GM21381 (cell line): ENCODE measurements around the gene GTPBP6.
"Not testable (repeated sequence)": the region's sequence is repeated elsewhere in the genome, so short reads cannot be mapped to it uniquely, and the experiment has no call there.

Source experiments
- ATAC-seq: cut with Tn5 transposase; IDR thresholded peaks from one replicate; pipeline ENCODE4 v1.9.1; 2021; ENCODE audit warnings: mild to moderate bottlenecking, moderate library complexity; ENCODE audit not compliant: unreplicated experiment

Gene GTPBP6

DNA sequence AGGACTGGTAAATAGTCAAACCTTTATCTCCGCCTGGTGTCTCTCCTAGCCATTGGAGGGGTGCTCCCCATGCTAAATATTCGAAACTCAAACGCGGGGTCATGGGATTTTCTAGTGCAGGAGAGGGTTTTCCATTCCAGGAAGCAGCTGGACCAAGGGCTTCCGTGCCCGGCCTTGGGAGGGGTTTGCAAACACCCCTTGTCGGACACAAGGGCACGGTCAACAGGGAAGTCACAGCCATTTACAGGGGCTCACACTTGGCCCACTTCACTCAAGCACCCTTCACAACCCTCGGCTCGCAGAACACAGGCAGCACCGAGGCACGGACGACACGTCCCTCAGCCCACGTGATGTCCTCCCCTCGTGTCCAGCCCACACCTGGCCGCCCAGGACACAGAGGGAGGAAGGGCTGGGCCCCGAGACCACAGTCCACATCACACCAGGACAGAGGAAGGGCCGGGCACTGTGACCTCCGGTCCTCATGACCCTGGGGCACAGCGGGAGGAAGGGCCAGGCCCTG lies 47.7 kb downstream of the GTPBP6 start:
- no peak for ATAC-seq

DNA sequence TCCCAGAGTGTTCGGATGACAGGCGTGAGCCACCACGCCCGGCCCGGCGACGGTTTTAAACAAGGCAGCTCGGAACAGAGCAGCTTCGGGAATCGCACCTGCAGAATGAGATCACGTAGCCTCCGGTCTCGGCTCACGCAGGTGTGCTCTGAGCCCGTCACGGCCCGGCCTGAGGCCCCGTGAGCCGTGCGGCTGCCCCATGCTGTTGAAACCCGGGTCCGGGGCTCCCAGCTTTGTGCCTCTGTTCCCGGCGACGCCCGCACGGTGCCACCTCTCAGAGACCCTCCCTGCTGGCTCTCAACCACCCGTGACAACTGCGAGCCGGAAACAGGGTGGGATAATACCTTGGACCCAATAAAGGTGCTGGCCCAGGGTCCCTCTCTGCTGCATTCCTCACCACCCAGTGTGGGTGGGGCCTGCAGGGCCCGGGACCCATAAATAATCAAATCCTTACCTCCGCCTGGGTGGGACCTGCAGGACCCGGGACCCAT lies 50.8 kb downstream of the GTPBP6 start:
- no peak for ATAC-seq

GRCh38 chrX:265502-265901 lies 53.1 kb downstream of the GTPBP6 start:
- ATAC-seq, result no peak

DNA sequence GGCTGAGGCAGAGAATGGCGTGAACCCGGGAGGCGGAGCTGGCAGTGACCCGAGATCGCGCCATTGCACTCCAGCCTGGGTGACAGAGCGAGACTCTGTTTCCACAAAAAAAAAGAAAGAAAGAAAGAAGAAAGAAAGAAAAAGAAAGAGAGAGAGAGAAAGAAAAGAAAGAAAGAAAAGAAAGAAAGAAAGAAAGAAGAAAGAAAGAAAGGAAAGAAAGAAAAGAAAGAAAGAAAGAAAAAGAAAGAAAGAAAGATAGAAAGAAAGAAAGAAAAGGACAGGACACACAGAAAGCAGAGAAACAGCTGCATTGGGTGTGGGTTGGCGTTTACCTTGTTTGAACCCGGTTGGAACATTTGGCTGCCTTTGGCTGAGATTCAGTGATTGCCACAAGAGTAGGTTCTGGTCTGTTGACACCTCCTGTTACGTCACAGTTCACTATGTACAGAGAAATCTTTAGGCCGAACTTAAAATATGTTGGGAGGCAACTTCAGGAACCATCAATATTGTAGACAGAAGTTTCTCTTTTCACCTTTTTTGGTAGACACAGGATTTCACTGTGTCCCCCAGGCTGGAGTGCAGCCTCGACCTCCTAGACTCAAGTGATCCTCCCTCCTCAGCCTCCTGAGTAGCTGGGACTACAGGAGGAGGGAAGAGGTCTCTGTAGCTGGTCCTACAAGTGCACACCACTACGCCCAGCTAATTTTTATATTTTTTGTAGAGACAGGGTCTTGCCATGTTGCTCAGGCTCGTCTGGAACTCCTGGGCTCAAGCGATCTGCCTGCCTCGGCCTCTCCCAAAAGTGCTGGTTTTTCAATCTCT lies 53.8 kb downstream of the GTPBP6 start:
- ATAC-seq, result no peak

DNA sequence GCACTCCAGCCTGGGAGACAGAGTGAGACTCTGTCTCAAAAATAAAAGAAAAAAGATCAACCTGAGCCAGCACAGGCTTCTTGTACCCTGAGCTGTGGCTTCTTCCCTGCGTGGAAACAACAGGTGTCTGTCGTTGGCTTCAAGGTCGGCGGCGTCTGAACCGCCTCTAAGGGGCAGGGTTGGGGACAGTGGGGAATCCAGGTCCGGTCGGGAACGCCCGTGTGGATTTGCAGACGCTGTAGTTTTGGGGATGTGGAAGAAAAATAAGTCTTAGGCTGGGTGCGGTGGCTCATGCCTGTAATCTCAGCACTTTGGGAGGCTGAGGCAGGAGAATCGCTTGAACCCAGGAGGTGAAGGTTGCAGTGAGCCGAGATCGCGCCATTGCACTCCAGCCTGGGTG lies 54.6 kb downstream of the GTPBP6 start:
- ATAC-seq, result not testable (repeated sequence)

GRCh38 chrX:262381-262909 lies 56.2 kb downstream of the GTPBP6 start:
- peak; percentile 74 for ATAC-seq

DNA sequence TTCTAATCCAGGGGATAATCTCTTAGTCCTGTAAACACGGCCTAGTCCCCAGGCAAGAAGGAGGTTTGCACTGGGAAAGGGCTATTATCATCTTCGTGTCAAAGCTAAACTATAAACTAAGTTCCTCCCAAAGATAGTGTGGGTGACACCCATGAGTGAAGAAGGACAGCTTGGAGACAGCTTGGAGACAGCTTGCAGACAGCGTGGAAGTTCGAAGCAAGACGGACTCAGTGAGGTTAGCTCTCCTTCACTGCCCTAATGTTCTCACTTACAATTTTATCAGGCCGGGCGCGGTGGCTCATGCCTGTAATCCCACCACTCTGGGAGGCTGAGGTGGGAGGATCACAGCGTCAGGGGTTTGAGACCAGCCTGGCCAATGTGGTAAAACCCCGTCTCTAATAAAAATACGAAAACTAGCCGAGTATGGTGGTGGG lies 56.7 kb downstream of the GTPBP6 start:
- no peak for ATAC-seq

DNA sequence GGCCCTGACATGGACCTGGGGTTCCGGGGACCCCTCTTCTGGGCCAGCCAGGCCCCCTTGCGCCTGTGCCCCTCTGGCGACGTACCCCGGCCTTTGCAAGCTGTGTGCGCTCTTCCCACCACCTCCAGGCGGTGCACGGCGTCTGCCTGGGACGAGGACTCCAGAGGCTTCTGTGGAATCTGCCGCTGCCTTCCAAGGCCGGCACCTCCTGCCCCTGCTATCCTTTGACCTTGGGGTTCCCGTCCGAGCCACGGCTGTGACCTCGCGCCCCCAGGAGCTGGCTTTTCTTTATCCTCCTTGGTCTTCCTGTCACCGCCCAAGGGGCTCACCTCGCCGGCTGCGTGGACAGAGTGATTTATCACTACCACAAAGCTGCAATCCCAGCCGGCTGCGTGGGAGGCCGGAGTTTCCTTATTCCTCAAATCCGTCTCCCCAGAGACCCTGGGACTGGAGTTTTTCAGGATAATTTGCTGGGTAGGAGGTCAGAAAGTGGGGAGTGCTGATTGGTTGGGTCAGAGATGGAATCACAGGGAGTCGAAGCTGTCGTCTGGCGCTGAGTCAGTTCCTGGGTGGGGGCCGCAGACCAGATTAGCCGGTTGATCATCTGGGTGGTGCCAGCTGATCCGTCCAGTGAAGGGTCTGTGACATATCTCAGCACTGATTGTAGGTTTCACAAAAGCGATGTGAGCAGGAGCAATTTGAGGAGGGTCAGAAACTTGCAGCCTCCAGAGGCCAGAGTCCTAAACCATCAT lies 57.3 kb downstream of the GTPBP6 start:
- no peak for ATAC-seq

DNA sequence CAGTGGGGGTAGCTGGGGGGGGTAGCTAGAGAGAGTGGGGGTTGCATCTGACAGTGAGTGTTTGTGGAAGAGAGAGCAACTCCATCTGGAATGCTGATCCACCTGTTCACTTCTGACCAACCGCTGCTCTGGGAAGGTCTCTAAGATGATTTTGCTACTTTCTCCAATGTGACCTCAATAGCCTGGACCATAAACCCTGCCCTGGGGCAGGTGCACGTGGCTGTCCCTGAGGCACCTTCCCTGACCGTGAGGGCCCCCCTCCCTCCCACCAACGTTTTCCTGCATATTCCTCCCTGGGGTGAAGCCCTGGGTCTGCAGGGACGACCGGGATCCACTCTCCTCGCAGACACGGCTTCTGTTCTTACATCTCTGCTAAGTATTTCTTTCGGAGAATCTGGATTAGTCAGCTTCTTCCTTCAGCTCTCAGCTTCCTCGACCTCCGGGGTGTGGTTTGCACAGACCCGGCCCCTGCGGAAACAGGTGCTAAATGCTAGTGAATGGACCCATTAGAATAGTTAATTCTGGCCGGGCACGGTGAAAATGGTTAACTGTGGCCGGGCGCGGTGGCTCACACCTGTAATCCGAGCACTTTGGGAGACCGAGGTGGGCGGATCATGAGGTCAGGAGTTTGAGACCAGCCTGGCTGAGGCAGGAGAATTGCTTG lies 58.8 kb downstream of the GTPBP6 start:
- ATAC-seq, result no peak

DNA sequence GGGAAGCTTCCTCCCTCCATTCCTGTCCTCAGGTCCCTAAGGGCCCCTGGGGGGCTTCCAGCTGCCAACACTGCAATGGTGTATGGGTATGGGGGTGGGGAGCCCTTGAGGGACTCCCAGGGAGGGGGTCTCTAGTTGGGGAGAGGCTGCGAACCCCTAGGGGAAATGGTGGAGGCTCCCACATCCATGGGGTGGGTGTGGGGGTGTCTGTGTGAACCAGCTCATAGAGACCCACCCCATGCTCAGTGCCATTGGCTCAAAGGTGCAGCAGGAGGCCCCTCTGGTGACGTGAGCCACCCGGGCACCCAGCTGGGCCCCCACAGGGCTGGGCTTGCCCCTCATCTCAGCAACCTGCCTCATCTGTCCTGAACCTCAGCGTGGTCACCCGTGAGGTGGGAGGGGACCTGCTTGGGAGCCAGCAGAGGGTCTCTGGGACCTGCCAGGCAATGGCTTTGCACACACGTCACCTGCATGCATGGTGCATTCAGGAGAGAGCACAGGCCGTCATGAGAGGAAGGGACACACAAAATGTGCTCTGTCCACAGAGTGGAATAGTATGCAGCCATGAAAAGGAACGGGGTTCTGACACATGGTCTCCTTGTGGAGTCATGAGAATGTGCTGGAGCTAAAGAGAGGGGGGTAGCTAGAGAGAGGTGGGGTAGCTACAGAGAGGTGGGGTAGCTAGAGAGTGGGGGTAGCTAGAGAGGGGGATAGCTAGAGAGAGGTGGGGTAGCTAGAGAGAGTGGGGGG lies 60.1 kb downstream of the GTPBP6 start:
- ATAC-seq, result no peak

DNA sequence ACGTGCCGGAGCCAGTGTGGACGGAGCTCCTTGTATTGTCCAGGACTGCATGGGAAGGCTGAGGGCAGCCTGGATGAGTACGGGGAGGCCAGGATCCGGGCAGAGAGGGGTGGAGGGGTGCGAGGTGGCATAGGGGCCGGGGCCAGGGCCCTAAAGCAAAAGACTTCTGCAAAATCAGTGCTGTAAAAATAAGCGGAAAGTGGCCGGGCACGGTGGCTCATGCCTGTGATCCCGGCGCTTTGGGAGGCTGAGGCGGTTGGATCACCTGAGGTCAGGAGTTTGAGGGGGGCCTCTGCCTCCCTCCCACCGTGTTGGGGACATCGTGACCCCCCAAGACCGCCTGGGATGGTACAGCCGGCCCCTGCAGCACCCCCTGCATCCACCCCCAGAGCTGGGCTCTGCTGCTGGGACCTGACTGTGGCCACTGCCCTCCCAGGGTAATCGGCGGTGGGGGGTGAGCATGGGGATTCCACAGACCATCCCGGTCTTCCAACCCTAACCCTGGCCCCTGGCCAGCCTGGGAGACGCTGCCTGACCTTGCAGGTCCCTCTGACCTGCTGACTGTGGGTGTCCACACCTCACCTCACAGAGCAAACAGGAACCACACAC lies 60.8 kb downstream of the GTPBP6 start:
- ATAC-seq, result no peak

DNA sequence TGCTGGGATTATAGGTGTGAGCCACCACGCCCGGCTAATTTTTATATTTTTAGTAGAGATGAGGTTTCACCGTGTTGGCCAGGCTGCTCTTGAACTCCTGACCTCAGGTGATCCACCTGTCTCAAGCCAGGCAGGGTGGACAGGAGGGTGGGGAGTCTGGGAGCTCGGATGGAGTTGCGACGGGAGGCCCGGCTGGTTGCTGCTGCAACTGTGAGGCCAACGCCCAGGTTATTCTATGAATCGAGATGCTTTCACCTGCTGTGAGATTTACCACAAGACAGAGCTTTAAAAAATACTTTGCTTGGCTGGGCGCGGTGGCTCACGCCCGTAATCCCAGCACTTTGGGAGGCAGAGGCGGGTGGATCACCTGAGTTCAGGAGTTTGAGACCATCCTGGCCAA lies 61.5 kb downstream of the GTPBP6 start:
- not testable (repeated sequence) for ATAC-seq

DNA sequence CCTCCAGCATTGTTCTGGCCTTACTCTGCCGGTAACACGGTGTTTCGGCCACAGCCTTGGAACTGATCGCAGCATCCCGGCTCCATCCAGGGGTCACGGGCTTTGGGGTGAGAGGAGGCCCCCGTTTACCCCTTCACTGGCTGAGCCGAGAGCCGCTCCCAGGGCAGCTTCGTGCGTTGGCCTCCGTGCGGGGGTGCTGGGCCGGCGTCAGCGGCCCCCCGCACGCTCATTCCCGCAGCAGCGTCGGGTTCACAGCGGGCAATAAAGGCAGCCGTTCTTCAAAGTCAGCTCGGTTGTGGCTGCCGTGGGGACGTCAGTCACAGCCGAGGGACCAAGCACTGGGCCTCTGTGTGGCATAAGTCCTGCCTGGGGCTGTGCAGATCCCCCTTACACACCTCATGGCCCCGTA lies 62.7 kb downstream of the GTPBP6 start:
- ATAC-seq, result no peak
